Globus pallidus (tissue), 1 donor: ENCODE data around the gene TMC1.
"Not testable (repeated sequence)": the region's sequence is repeated elsewhere in the genome, so short reads cannot be mapped to it uniquely, and the experiment has no call there.

Experiments used
- DNase-seq: peaks from one replicate; pipeline ENCODE4 v3.0.0-alpha.2; 2015; ENCODE audit warnings: low spot score

TMC1 gene

GRCh38 chr9:72773570-72773969 is 252.2 kb downstream of the TMC1 start:
- DNase-seq, result no peak

DNA sequence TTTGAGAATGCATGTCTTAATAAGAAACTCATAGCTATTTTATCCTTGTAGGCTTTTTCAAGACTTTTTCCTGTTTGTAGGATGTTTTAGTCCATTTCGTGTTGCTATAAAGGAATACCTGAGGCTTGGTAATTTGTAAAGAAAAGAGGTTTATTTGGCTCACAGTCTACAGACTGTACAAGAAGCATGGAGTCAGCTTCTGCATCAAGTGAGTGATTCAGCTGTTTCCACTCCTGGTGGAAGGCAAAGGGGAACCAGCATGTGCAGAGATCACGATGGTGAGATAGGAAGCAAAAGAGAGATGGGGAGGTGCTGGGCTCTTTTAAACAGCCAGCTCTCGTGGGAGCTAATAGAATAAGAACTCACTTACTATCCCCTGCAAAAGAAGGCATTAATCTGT is 254.2 kb downstream of the TMC1 start:
- no peak for DNase-seq

- no peak for DNase-seq
These were observed 258.2 kb downstream of the TMC1 start for GRCh38 chr9:72779614-72780013.

- no peak for DNase-seq
These were observed 265.5 kb downstream of the TMC1 start for GRCh38 chr9:72786948-72787347.

GRCh38 chr9:72788966-72789735 is 267.7 kb downstream of the TMC1 start:
- no peak for DNase-seq

GRCh38 chr9:72789885-72790284 is 268.5 kb downstream of the TMC1 start:
- DNase-seq, result no peak

DNA sequence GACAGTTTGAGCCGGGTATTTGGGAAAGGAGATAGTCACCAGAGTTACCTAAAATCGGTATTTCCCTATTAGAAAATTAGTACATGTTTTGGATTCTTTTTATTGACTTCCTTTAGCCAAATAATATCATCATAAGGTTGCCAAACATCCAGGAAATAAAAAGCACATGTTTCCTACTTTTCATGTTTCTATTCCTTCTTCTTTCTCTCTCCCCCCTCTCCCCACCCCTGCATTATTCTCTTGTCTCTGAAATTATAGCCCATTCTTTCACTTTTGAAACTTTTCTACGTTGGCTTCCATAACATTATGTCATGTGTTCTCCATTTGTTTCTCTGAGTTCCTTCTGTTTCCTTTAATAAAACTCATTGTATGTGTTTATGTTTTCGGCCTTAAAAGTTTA is 269.6 kb downstream of the TMC1 start:
- no peak for DNase-seq

GRCh38 chr9:72791436-72791835 is 270.0 kb downstream of the TMC1 start:
- no peak for DNase-seq

- DNase-seq, result no peak
These were observed 273.5 kb downstream of the TMC1 start for GRCh38 chr9:72794946-72795345.

DNA sequence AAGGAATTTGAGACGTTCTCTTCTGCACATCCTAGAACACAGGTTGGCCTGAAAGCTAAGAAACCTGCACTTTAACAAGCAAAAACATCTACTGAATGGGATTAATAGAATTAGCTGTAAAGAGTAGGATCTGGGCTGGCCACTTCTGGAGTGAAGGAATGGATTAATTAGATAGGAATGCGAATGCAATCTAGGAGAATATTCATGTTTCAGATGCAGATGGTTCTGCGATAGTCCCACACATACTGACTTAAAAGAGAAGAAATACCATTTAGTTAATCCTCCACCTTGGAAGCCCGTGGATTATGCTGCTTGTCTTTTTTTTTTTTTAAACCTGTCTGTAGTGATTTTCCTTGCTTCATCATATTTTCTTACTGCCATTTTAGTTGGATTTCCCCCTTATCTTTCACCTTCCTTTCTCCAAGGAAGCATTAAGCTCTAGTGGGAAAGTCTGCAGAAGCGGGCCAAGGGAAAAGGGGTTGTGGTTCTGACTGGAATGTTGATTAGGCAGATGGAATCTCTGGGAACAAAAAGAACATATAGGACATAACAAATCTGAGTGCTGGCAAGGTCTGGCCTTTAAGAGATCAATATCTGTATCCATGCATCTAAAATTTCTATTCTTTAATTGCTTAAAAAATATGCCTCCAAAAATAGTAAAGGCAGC is 279.1 kb downstream of the TMC1 start:
- no peak for DNase-seq

DNA sequence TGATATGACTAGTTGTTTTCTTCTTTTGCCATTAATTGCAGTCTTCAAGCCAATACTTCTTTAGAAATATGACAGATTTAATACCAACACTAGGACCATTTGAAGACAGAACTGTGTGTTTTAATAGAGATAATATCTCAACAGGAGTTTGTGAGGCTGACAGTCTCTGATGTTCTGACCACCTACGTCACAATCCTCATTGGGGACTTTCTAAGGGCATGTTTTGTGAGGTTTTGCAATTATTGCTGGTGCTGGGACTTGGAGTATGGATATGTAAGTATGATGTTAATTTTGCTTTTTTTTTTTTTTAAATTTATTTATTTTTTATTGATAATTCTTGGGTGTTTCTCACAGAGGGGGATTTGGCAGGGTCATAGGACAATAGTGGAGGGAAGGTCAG is 283.8 kb downstream of the TMC1 start:
- DNase-seq, result no peak

GRCh38 chr9:72806313-72806809 is 285.0 kb downstream of the TMC1 start:
- not testable (repeated sequence) for DNase-seq

DNA sequence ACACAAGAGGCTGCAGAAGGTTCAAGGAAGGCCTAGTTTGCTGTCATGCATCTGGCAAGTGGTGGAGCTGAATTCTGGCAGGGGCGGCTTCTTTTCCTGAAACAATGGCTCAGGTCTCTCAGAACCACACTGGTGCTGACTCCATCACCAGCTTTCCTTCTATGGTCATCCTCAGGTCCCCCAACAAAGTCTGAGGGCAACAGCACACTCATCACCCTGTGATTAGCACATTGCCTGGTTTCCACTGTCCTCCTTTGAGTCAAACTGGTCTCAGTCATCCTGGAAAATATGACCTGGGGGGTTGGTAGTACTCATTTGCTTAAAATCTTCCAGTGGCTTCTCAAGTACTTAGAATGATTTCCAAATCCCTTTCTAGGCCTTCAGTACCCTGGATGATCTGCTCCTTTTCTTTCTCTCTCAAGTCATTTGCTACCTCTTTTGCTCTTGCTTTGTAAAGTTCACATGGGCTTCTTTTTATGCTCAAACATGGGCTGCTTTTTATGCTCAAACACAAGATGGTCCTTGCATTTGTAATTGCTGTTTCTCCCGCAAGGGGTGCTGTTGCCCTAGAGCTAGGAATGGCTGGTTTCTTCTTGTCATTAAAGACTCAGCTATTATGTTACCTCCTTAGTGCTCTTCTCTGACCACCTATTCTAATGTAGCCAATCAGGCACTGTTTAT is 286.5 kb downstream of the TMC1 start:
- DNase-seq, result no peak

DNA sequence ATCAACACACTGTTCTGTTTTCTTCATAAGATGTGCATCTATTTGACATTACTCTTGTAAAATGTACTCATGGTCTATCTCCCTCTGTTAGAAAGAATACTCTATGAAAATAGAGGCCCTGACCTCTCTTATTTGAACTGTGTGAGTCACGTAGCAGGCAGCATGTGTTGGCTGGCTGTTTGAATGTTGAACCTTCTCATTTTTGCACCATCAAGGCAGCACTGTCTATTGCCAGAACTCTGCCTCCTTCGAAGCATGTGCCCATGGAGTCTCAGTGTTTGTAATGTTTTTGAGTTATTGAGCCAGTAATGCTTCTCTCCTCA is 287.0 kb downstream of the TMC1 start:
- DNase-seq, result no peak

GRCh38 chr9:72809586-72809985 is 288.2 kb downstream of the TMC1 start:
- no peak for DNase-seq

GRCh38 chr9:72812559-72813111 is 291.2 kb downstream of the TMC1 start:
- no peak for DNase-seq

DNA sequence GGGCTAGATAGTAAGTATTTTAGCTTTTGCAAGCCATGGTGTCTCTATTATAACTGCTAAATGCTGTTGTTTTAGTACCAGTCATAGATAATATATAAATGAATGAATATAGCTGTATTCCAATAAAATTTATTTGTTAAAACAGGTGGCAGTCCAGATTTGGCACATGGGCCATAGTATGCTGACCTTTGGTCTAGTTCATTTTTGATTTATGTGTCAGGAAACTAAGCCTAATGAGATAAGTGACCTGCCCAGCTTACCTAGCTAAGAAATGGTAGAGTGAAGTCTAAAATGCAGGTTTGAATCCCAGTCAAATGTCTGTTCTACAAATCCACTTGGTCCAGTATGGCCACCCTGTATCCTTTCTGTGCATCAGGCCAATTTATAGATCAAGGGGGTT is 292.1 kb downstream of the TMC1 start:
- no peak for DNase-seq

DNA sequence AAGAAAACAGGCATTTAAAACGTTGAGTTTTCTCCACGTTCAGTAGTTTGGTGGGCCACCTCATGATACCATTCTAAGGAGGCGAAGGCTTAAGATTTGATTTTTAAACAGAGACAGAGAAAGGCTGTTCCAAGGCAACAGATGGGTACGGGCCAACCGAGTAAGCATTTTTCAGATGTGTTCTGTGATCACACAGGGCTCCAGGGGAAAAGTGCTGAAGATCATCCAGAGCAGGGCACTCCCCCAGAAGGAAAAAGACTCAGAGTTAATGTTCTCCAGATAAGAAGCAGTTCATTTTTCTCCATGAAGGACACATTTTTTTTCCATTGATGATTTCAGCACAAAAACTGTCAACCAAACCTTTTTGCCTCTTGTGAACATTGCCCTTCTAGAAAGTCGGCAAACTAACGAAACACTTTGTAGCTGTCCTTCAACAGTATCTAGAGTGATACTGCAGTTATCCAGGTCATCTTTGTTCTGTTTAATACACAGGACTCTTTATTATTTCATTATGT is 292.7 kb downstream of the TMC1 start:
- no peak for DNase-seq

DNA sequence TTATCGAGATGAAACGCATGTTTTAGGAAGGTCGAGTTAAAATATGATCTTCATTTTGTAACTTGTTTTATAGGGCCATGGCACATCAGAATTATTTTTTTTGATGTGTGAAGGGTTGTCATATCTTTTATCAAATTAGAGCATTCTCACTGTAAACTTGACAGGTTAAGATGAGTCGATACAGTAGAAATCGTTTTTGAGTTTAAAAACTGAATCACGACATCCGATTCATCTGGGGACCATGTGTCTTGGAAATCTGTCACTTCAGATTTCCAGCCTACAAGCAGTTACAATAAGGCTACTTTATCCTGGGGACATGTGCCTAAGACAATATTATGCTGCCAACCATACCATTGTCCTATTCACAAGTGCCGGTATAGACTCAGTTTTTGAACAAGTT is 295.3 kb downstream of the TMC1 start:
- no peak for DNase-seq

GRCh38 chr9:72817413-72817812 is 296.0 kb downstream of the TMC1 start:
- no peak for DNase-seq

GRCh38 chr9:72818385-72818784 is 297.0 kb downstream of the TMC1 start:
- DNase-seq, result no peak

GRCh38 chr9:72823971-72824370 is 302.6 kb downstream of the TMC1 start:
- no peak for DNase-seq
